Measurements from ENCODE around the gene LRRC75A.
"Not testable (repeated sequence)": the region's sequence is repeated elsewhere in the genome, so short reads cannot be mapped to it uniquely, and the experiment has no call there.

LRRC75A gene

DNA sequence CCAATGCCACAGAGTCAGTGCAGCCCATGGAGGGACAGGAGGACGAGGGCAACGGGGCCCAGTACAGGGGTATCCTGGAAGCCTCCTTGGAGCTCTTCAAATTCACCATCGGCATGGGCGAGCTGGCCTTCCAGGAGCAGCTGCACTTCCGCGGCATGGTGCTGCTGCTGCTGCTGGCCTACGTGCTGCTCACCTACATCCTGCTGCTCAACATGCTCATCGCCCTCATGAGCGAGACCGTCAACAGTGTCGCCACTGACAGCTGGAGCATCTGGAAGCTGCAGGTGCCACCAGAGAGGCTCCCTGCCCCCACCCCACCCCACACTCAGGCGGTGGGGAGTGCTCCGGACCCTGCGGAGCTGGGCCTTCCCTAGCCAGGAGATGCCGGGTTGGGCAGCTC is 60.0 kb downstream of the LRRC75A start:
- DNase-seq (ENCODE audit: low read depth, low spot score) = no peak

DNA sequence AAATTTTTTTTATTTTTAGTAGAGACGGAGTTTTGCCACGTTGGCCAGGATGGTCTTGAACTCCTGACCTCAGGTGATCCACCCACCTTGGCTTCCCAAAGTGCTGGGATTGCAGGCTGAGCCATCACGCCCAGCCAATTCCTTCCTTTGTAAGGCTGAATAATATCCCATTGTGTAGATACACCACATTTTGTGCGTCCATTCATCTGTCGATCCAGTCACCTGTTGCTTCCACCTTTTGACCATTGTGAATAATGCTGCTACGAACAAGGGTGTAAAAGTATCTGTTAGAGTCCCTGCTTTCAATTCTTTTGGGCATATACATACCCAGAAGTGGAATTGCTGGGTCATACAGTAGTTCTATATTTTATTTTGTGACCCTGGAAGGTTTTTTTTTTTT is 61.3 kb downstream of the LRRC75A start:
- DNase-seq (ENCODE audit: low read depth, low spot score) = no peak

DNA sequence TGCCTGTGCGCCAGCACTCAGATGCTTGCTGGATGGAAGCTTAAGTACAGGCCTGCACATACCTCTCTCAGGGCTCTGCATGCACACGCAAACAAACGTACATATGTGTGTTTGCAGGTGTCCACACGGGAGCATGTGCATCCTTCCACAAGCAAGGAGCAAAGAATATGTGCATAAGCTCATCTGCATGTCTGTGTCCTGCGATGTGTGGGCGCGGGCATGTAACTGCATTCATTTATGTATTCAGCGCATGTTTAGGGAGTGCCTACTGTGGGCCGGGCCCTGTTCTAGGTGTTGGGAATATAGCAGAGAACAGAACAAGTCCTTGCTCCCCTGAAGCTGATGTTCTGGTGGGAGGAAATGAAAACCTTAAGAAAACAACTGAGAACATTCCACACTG is 62.9 kb downstream of the LRRC75A start:
- no peak for DNase-seq (ENCODE audit: low read depth, low spot score)

DNA sequence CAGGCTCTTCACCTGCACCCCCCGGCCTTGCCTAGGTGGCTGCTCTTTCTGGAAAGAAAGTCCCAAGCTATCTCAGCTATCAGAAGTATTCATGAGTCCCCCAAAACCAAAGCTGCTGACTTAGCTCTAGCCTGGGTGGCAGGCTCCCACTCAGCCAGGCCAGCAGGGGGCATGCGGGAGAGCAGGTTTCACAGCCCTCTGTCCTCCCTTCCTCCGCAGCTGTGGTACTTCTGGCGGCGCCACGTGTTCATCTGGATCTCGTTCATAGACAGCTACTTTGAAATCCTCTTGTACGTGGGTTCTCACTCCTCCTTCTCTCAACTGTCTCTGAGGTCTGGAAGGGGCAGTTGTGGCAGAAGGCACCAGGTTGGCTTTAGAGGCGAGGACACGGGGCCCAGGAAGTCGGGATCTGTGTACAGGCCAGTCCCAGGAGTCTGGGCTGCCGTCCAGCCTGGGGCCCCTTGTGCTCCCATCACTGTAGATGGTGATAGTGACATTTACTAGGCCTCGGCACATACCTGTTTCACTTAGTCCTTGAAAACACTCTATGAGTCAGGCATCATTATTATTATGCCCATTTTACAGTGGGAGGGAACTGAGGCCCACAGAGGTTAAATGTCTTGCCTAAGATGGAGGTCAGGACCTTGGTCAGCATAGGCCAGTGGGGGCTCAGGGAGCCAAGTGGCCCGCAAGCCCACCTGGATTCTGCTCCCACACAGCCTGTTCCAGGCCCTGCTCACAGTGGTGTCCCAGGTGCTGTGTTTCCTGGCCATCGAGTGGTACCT is 63.7 kb downstream of the LRRC75A start:
- no peak for DNase-seq (ENCODE audit: low read depth, low spot score)

DNA sequence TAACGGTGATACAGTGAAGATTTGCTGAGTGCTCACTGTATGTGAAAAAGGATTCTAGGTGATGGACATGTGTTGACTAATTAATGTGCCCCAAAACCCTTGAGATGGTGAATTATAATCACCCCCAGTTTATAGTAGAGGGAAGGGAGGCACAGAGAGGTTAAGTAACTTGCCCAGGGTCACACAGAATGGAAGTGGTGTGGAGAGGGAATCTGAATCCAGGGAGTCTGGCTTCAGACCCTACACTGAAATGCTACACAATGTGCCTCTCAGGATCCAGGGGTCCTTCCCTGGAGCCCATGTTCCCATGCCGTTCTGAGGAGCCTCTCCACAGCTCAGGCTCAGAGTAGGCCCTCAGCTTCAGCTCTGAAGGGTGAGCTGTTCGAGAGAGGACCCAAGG is 65.0 kb downstream of the LRRC75A start:
- DNase-seq (ENCODE audit: low read depth, low spot score) = no peak

DNA sequence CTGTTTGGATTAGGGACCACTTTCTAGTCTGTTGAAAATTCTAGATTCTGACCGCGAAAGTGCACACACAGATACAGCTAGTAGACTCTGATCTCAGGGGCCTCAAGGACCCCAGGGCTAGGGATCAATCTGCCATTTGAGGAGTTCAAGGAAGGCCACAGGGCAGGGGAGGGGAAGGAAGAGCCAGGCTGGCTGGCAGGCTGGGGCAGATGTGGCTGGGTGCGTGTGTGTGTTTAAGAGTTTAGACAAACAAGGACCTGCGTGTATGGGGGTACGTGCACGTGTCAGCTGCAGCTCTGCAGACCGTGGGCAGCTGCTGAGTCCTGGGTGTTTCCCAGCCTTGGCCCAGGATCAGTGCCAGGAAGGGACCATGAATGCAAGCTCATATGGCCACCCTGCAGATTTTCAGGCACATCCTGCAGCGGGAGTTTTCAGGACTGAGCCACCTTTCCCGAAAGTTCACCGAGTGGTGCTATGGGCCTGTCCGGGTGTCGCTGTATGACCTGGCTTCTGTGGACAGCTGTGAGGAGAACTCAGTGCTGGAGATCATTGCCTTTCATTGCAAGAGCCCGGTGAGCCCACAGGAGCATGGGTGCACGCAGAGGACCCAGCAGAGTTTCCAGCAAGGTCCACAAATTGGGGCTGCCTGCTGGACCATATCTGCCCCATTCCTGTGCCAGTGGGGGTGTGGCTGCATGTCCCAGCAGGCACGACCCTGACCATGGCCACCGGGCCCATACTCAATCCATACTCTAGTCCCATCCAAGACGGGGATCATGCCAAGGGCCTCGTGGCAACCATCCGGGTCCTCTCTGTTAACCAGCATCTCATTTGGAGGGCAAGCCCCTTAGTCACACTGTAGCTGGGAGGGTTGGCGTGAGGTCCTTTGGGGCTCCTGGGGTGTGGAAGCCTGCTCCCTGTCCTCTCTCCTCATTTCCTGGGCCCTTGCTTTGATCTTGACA is 66.0 kb downstream of the LRRC75A start:
- no peak for DNase-seq (ENCODE audit: low read depth, low spot score)

DNA sequence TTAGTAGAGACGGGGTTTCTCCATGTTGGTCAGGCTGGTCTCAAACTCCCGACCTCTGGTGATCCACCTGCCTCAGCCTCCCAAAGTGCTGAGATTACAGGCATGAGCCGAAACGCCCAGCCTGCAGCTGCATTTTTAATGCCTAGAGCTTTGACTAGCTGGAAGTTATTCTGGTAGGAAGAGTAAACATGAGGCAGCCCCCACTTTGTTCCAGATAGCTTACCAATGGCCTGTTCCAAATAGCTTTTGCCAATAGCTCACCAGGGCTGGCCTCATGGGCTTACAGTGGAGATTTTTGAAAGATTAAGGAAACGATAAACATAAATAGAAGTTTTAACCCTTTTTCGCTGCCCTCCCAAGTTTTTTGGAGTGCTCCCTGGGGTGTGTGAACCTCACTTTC is 66.8 kb downstream of the LRRC75A start:
- DNase-seq (ENCODE audit: low read depth, low spot score) = no peak

DNA sequence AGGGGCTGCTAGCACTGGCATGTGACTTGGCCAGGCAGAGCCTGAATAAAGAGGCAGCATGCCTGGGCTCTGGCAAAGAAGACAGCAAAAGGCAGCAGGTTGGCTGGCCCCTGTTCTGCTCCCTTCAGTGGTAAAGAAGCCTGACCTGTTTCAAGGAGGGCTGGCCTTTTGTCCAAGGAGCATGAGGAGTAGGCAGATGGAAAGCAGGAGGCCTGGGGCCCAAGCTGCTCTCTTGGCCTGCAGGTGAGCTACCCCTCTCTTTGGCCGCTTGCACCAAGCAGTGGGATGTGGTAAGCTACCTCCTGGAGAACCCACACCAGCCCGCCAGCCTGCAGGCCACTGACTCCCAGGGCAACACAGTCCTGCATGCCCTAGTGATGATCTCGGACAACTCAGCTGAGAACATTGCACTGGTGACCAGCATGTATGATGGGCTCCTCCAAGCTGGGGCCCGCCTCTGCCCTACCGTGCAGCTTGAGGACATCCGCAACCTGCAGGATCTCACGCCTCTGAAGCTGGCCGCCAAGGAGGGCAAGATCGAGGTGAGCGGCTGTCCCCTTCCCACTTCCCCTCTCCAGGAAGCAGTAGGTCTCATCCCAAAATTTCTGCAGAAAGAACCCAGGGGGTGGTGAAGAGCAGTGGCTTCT is 68.6 kb downstream of the LRRC75A start:
- DNase-seq (ENCODE audit: low read depth, low spot score) = no peak

DNA sequence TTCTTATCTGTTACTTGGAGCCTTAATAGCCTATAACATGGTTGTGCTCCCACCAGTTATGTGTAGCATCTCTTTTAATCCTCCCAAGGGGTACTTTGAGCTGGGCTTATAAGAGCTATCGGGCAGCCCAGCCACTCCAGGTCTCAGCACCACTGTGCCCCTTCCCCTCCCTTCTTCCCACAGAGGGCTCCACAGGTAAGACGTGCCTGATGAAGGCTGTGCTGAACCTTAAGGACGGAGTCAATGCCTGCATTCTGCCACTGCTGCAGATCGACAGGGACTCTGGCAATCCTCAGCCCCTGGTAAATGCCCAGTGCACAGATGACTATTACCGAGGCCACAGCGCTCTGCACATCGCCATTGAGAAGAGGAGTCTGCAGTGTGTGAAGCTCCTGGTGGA is 69.6 kb downstream of the LRRC75A start:
- no peak for DNase-seq (ENCODE audit: low read depth, low spot score)

DNA sequence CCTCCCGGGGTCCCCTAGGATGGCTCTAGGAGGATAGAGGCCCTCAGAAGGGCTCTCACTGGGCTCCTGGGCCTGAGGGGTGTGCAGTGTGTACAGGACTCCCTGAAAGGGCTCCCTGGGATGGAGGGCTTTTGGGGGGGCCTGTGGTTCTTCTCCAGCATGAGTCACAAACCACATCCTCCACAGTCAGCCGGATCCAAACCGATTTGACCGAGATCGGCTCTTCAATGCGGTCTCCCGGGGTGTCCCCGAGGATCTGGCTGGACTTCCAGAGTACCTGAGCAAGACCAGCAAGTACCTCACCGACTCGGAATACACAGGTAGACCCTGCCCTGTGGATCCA is 72.1 kb downstream of the LRRC75A start:
- DNase-seq (ENCODE audit: low read depth, low spot score) = no peak

DNA sequence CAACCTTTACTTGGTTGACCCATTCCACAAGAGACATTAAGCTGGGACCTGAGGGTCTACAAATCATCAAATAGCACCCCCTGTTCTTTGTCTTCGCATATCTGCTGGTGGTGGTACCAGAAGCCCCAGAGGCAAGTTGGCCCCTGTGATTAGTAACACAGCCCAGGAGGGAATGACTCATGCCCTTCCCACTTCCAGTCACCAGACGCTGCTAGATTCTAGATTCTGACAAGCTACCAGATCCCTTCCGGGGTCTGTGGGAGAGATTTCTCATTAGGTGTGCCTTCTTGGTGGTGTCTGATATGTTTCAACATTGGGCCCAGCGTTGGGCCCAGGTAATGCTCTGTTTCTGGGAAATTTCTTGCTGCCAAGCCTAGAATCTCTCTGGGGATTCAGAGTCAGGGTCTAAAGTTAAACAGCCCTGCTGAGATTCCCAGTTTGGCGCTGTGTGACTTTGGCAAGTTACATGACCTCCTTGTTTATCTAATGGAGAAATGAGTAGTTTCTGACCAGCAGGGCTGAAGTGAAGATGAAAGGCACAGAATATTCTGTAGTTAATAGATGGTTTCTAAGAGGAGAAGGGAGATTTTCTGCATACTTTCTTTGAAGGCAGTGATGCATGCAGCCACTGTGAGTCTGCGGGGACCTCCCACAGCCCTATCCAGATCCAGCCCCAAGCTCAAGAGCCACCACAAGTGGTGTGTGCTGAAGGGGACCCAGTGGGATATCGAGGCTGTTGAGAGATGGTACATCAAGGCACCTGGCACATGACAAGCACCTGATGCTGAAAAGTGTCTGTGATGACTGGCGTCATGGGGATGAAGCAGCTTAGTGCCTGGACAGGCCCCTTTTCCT is 72.7 kb downstream of the LRRC75A start:
- DNase-seq (ENCODE audit: low read depth, low spot score) = no peak

DNA sequence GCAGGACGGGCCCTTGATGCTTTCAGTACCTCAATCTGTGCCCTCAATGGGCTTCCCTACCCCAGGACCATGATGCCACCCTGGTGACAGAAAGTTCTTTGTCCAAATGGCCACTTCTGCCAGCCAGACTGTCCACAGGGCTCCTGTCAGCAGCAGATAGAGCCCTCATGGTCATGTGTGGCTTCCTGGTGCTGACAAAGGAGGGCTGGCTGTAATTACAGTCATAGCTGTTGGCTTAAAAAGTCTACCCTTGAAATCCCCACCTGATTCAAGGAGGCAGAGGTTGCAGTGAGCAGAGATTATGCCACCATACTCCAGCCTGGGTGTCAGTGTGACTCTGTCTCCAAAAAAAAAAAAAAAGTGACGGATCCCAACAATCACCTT is 73.3 kb downstream of the LRRC75A start:
- DNase-seq (ENCODE audit: low read depth, low spot score) = no peak

DNA sequence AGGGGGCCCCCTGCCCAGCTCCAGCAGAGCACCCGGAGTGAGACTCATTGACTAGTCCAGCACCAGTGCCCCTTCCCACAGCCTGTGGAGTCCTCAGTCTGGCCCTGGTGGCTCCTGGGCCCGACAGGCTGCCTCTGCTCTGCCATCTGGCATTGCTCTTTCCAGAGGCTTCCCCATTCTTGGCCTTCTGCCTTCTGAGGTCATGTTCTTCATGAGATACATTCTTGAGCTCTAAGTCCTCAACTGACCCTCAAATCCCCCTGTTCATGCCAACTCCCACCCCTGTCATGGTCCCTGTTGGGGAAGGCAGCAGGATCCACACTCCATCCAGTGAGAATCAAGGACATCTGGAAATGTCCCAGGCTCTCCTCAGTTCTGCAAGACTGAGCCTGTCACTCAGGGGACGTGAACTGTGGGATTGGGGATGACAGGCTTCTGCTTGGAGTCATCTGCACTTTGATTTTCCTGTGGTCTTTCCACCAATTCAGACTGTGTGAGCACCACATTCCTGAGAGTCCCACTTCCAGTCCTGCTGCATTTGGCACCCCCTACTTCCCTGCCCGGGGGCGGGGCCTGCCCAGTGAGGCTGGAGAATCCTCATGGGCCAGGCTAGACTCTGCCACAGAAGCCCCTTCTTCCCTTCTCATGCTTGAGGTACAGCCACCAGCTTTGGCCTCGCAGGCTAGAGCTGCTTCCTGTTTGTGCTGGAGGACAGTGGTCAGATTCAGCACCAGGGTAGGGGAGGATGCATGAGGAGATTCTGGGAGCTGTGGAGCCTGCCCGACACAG is 73.9 kb downstream of the LRRC75A start:
- no peak for DNase-seq (ENCODE audit: low read depth, low spot score)

DNA sequence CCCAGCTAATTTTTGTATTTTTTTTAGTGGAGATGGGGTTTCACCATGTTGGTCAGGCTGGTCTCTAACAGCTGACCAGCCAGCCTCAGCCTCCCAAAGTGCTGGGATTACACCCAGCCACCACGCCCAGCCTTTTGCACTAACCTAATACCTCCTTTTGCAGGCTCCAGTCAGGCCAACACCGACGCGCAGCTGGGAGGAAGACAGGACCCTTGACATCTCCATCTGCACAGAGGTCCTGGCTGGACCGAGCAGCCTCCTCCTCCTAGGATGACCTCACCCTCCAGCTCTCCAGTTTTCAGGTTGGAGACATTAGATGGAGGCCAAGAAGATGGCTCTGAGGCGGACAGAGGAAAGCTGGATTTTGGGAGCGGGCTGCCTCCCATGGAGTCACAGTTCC is 74.6 kb downstream of the LRRC75A start:
- no peak for DNase-seq (ENCODE audit: low read depth, low spot score)

DNA sequence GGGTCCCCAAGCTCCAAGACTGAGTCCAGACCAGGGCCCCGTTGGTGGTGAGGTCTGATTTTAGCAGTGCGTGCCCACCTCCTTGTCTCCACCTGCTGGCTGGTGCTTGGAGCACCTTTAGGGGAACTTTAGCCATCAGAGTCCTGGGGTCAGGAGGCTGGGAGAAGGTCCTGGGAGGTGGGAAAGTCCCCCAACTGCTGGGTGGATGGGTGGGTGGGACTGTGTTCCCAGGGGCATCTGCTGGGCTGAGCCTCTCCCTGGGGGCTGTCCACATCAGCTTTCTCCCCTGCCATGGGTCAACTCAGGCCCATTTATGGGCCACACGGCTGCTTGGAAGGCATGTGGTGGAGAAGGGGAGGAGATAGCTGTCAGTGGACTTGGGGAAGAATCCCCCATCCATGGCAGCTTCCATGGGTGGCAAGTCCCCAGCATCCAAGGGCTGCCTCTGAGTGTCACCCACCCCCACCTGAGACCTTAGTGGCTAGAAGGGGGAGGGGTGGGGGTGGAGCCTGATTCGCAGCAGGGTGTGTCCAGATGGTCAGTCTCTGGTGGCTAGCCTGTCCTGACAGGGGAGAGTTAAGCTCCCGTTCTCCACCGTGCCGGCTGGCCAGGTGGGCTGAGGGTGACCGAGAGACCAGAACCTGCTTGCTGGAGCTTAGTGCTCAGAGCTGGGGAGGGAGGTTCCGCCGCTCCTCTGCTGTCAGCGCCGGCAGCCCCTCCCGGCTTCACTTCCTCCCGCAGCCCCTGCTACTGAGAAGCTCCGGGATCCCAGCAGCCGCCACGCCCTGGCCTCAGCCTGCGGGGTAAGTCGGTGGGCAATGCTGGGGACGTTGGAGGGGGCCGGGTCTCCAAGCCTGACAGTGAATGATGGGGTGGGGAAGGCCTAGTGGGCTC is 76.7 kb downstream of the LRRC75A start, which contains the start of gene TRPV2:
Gene TRPV2, plus strand, starts transcription at position 541 of the 894 bp plus-strand sequence. CDS start 2,098 bp downstream, outside the sequence.
- DNase-seq (ENCODE audit: low read depth, low spot score) = no peak

DNA sequence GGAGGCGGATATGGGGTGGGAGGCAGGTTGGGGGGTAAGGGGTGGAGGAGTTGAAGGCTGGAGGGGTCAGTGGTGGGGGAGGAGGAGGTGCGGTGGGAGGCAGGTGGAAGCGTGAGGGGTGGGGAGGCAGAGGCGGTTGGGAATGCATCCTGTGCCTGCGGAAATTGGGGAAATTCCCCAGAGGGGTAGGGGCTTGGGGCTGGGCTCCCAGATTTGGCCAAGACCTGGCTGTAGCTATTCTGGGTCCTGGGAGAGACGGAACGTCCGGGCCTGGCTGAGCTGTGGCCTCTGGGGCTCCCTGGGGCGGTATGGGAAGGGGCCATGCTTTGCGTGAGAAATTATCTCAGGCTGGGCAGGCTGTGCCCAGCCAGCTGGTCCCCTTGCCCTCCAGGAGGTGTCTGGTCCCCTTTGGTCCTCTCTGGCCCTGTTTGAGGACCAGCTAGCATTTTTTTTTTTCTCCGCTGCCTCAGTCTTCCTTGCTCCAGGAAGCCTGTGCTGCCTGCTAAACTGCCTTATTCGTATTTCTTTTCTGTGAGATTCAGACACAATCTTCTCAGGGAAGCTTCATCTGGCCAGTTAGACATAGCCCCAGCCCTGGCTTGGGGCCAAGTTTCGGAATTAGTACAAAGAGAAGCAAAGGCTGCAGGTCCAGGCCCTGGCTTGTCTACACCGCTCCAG is 83.9 kb downstream of the LRRC75A start:
- no peak for DNase-seq (ENCODE audit: low read depth, low spot score)

DNA sequence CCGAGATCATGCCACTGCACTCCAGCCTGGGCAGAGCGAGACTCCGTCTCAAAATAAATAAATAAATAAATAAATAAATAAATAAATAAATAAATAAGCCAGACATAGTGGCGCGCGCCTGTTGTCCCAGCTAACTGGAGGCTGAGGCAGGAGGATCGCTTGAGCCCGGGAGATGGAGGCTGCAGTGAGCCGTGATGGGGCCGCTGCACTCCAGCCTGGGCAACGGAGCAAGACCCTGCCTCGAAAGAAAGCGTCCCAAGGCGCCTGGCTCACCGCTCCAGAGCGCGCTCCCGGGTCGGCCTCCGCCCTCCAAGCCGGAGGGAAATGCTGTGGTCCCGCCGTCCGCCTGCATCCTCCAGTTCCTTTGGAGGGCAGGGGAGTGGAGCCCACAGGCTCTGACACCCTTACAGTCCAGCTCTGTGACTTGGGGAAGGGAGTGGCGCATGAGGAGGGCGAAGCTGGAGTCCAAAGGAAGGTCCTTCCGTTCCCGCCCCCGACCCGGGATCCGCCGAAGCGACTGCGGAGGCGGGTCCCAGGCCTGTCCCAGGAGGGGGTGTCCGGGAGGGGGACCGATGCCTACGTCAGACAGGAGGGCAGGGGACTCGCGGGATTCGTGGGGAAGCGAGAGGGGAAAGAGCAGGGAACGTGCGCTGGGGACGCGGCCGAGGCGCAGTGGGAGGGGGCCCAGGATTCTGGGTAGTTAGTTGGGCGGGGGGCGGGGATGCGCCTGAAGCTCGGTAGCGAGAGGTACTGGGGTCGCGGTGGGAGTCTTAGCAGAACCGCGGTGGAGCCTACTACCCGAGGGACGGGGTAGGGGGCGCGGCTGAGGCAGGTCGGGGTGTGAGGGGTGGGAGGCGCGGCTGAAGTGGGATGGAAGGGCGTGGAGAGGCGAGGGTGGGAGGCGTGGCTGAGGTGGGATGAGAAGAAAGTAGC is 85.0 kb downstream of the LRRC75A start:
- DNase-seq (ENCODE audit: low read depth, low spot score) = no peak

DNA sequence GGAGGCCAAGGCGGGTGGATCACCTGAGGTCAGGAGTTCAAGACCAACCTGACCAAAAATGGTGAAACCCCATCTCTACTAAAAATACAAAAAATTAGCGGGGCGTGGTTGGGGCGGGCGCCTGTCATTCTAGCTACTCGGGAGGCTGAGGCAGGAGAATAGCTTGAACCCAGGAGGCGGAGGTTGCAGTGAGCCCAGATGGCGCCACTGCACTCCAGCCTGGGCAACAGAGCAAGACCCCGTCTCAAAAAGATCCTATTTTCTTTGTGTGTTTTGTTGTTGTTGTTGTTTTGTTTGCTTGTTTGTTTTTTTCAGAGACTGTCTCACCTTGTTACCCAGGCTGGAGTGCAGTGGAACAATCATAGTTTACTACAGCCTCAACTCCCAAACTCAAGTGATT is 88.1 kb downstream of the LRRC75A start:
- DNase-seq (ENCODE audit: low read depth, low spot score) = not testable (repeated sequence)
